AG09319 (cell line): ENCODE data around the gene ICE2.

Experiments
- DNase-seq: peaks from one replicate; pipeline ENCODE4 v3.0.0-alpha.2; 2010; ENCODE audit warnings: low read depth; ENCODE audit errors: extremely low read depth
- CTCF ChIP-seq: IDR thresholded peaks from 2 replicates; pipeline ENCODE4 v1.5.1; 2011; ENCODE audit warnings: low read depth, mild to moderate bottlenecking, inconsistent platforms, low read length, moderate library complexity

The ICE2 gene

GRCh38 chr15:60396958-60397771, 81.8 kb downstream of the ICE2 start:
- DNase-seq = no peak

GRCh38 chr15:60396560-60396957, 82.4 kb downstream of the ICE2 start:
- DNase-seq = no peak
- no peak for TF ChIP-seq CTCF

More at GRCh38 chr15:60396958-60397771, 81.8 kb downstream of the ICE2 start:
- no peak for TF ChIP-seq CTCF

- TF ChIP-seq CTCF = no peak
- no peak for DNase-seq
Measured at GRCh38 chr15:60396100-60396499, 82.8 kb downstream of the ICE2 start.

GRCh38 chr15:60395276-60396011, 83.5 kb downstream of the ICE2 start:
- no peak for TF ChIP-seq CTCF
- DNase-seq = no peak

- DNase-seq = no peak
- no peak for TF ChIP-seq CTCF
Measured at GRCh38 chr15:60394689-60395097, 84.2 kb downstream of the ICE2 start.

- DNase-seq = peak; percentile 96
- no peak for TF ChIP-seq CTCF
Measured at GRCh38 chr15:60392986-60393790, 85.8 kb downstream of the ICE2 start.

- TF ChIP-seq CTCF = no peak
- no peak for DNase-seq
Measured at GRCh38 chr15:60392601-60392985, 86.3 kb downstream of the ICE2 start.
